OCI-LY3 (cell line): ENCODE results near the gene TEX22.

Experiments
- CTCF ChIP-seq: fragments of 200-600, 300-600 bp; sonication (generic); IDR thresholded peaks from 2 replicates; pipeline ENCODE4 v1.5.1; 2014; ENCODE audit warnings: antibody characterized with exemption, low read length, low read depth
- EZH2phosphoT487 ChIP-seq: fragments of 200-600 bp; shearing (Covaris generic); IDR thresholded peaks from 2 replicates; pipeline ENCODE4 v1.6.1; 2018; ENCODE audit warnings: antibody characterized with exemption, mixed run types, low read depth

- TF ChIP-seq CTCF (no peak), EZH2phosphoT487 (no peak)
Observed at GRCh38 chr14:105447651-105448640, 49.6 kb downstream of the TEX22 start.
